Measurements from ENCODE around the gene ASPA.

GRCh38 chr17:3531266-3532101 lies 55.7 kb downstream of the ASPA start:
- TF ChIP-seq, protein P1, sequence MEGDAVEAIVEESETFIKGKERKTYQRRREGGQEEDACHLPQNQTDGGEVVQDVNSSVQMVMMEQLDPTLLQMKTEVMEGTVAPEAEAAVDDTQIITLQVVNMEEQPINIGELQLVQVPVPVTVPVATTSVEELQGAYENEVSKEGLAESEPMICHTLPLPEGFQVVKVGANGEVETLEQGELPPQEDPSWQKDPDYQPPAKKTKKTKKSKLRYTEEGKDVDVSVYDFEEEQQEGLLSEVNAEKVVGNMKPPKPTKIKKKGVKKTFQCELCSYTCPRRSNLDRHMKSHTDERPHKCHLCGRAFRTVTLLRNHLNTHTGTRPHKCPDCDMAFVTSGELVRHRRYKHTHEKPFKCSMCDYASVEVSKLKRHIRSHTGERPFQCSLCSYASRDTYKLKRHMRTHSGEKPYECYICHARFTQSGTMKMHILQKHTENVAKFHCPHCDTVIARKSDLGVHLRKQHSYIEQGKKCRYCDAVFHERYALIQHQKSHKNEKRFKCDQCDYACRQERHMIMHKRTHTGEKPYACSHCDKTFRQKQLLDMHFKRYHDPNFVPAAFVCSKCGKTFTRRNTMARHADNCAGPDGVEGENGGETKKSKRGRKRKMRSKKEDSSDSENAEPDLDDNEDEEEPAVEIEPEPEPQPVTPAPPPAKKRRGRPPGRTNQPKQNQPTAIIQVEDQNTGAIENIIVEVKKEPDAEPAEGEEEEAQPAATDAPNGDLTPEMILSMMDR (IDR thresholded peaks at IDR 0.05) = no peak
- TF ChIP-seq POLR2AphosphoS5 (IDR thresholded peaks at IDR 0.05) = no peak
